KMS-11 (cell line): ENCODE data around the gene CAST.

ENCODE experiments used
- H2AFZ ChIP-seq: fragments of 200-600 bp; sonication (generic); 2 replicates; pipeline ENCODE4 v1.6.1; 2016; ENCODE audit warnings: antibody characterized with exemption, mixed run types, low read depth
- H3K27ac ChIP-seq: fragments of 200-600 bp; sonication (generic); 2 replicates; pipeline ENCODE4 v1.6.1; 2016; ENCODE audit warnings: mild to moderate bottlenecking, mixed run types
- H3K27me3 ChIP-seq: fragments of 200-600 bp; sonication (generic); 2 replicates; pipeline ENCODE4 v1.6.1; 2017; ENCODE audit warnings: mild to moderate bottlenecking, low read depth, mixed run types, moderate library complexity; ENCODE audit not compliant: insufficient read depth
- H3K36me3 ChIP-seq: fragments of 200-600 bp; sonication (generic); 2 replicates; pipeline ENCODE4 v1.6.1; 2017; ENCODE audit warnings: mild to moderate bottlenecking, mixed run types; ENCODE audit not compliant: insufficient read depth
- H3K4me1 ChIP-seq: fragments of 200-600 bp; sonication (generic); 2 replicates; pipeline ENCODE4 v1.6.1; 2016; ENCODE audit warnings: mild to moderate bottlenecking, low read depth, mixed run types; ENCODE audit not compliant: poor library complexity, severe bottlenecking
- H3K4me2 ChIP-seq: fragments of 200-600 bp; sonication (generic); 2 replicates; pipeline ENCODE4 v1.7.0; 2016; ENCODE audit warnings: mild to moderate bottlenecking, mixed run types
- H3K4me3 ChIP-seq: fragments of 200-600 bp; sonication (generic); IDR thresholded peaks from 2 replicates; pipeline ENCODE4 v1.6.1; 2017; ENCODE audit warnings: low read depth, low read length, mixed read lengths; ENCODE audit not compliant: insufficient read depth
- H3K79me2 ChIP-seq: fragments of 200-600 bp; sonication (generic); 2 replicates; pipeline ENCODE4 v1.6.1; 2016; ENCODE audit warnings: low read depth, mixed run types; ENCODE audit not compliant: insufficient read depth
- H3K9ac ChIP-seq: fragments of 200-600 bp; sonication (generic); 2 replicates; pipeline ENCODE4 v1.6.1; 2016; ENCODE audit warnings: mild to moderate bottlenecking, mixed run types
- H4K20me1 ChIP-seq: fragments of 200-600 bp; sonication (generic); 2 replicates; pipeline ENCODE4 v1.6.1; 2016; ENCODE audit warnings: mild to moderate bottlenecking, mixed run types; ENCODE audit not compliant: insufficient read depth
- TF ChIP-seq, protein P1 (sequence below): fragments of 200-600 bp; sonication (generic); conservative IDR thresholded peaks from 2 replicates; pipeline ENCODE4 v1.6.1; 2017; ENCODE audit warnings: low read depth, mild to moderate bottlenecking, antibody characterized with exemption, low read length, moderate library complexity, mixed read lengths

The CAST gene

DNA sequence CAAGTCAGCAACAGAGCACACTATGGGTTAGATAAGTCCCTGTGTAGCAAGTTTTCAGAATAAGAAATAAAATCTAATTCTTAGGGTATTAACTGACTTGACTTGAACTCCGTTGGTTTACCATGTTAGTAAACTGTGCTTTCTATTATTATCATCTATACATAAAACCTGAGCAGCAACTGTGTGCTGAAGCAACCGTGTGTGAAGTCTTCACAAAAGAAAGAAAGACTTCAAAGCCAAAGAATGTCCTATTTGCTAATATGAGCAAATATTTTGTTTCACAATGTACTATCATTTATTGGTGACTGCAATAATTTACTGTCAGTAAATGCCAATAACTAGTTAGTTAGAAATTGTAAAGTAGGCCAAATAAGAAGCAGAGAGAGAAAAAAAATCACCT is 112.9 kb downstream of the CAST start:
- TF ChIP-seq, protein P1, sequence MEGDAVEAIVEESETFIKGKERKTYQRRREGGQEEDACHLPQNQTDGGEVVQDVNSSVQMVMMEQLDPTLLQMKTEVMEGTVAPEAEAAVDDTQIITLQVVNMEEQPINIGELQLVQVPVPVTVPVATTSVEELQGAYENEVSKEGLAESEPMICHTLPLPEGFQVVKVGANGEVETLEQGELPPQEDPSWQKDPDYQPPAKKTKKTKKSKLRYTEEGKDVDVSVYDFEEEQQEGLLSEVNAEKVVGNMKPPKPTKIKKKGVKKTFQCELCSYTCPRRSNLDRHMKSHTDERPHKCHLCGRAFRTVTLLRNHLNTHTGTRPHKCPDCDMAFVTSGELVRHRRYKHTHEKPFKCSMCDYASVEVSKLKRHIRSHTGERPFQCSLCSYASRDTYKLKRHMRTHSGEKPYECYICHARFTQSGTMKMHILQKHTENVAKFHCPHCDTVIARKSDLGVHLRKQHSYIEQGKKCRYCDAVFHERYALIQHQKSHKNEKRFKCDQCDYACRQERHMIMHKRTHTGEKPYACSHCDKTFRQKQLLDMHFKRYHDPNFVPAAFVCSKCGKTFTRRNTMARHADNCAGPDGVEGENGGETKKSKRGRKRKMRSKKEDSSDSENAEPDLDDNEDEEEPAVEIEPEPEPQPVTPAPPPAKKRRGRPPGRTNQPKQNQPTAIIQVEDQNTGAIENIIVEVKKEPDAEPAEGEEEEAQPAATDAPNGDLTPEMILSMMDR, result no peak
- H3K9ac ChIP-seq, result no peak overlapping the region
- peaks cover 7% of the 10 kb centered on the region for H3K4me1 ChIP-seq
- H3K27me3 ChIP-seq, result no peaks in the 10 kb centered on the region
- no peaks in the 10 kb centered on the region for H4K20me1 ChIP-seq
- H3K4me2 ChIP-seq, result no peak overlapping the region
- no peak overlapping the region for H3K27ac ChIP-seq
- H3K36me3 ChIP-seq, result 0 out of 2 replicates have a peak, but pooled peaks cover 5% of the 10 kb centered on the region
- no peak overlapping the region for H2AFZ ChIP-seq
- H3K4me3 ChIP-seq, result no peak overlapping the region
- no peaks in the 10 kb centered on the region for H3K79me2 ChIP-seq

DNA sequence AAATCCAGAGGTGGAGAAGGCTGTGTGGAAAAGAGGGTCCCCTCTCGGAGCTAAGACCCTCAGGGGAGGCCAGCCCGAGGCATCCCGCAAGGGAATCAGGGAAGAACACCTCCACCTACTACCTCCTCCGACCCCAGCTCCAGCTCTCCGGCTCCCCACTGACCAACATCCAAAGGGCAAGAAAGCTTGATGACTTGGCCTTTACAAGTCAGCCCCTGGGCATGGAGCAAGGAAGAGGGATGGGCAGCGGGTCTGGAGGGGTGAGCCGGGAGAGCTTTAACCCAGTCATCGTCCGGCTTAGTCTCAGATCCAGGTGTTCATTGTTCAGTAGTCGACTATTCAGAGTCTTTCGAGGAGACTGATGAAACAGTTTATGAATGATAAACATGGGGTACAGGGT is 113.5 kb downstream of the CAST start:
- H3K27me3 ChIP-seq, result no peaks in the 10 kb centered on the region
- H4K20me1 ChIP-seq, result no peaks in the 10 kb centered on the region
- H3K27ac ChIP-seq, result no peak overlapping the region
- peaks cover 7% of the 10 kb centered on the region for H3K4me1 ChIP-seq
- H3K4me2 ChIP-seq, result no peak overlapping the region
- H3K9ac ChIP-seq, result no peak overlapping the region
- no peak overlapping the region for H3K4me3 ChIP-seq
- H3K79me2 ChIP-seq, result no peaks in the 10 kb centered on the region
- TF ChIP-seq, protein P1, result no peak
- no peak overlapping the region for H2AFZ ChIP-seq
- H3K36me3 ChIP-seq, result 0 out of 2 replicates have a peak, but pooled peaks cover 5% of the 10 kb centered on the region

- TF ChIP-seq, protein P1, result no peak
- Histone ChIP-seq H3K27ac (no peak overlapping the region), H3K9ac (no peak overlapping the region), H3K36me3 (0 out of 2 replicates have a peak, but pooled peaks cover 5% of the 10 kb centered on the region), H3K27me3 (no peaks in the 10 kb centered on the region), H3K4me3 (no peak overlapping the region), H3K79me2 (no peaks in the 10 kb centered on the region), H3K4me2 (no peak overlapping the region), H3K4me1 (peaks cover 1% of the 10 kb centered on the region), H2AFZ (no peak overlapping the region), H4K20me1 (no peaks in the 10 kb centered on the region)
Measured at GRCh38 chr5:96776621-96777020, 114.4 kb downstream of the CAST start.

DNA sequence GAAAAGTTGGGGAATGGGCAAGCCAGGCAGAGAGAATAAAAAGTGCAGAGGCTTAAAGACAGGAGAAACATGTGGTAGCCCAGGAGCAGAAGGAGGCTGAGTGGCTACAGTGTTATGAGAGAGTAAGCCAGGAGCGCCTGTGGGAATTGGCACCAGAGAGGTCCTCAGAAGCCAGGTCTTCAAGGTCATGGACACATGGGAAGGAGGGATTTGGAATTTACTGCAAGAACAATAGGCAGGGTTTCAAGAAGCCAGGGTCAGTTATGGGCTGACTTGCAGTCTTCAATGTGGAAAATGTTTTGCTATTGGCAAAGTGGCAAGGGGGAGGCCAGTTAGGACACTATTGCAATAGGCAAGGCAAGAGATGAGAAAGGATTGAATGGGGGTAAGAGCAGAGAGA is 116.2 kb downstream of the CAST start:
- no peak overlapping the region for H3K27ac ChIP-seq
- H3K36me3 ChIP-seq, result no peaks in the 10 kb centered on the region
- no peak overlapping the region for H2AFZ ChIP-seq
- H3K4me3 ChIP-seq, result no peak overlapping the region
- no peaks in the 10 kb centered on the region for H3K27me3 ChIP-seq
- H3K4me2 ChIP-seq, result no peak overlapping the region
- H3K9ac ChIP-seq, result no peak overlapping the region
- no peaks in the 10 kb centered on the region for H4K20me1 ChIP-seq
- H3K4me1 ChIP-seq, result no peaks in the 10 kb centered on the region
- H3K79me2 ChIP-seq, result no peaks in the 10 kb centered on the region
- TF ChIP-seq, protein P1, result no peak
